OCI-LY3 (cell line): ENCODE measurements around the gene ASTN2.

Source experiments
- H2AFZ ChIP-seq: fragments of 200-600, 300-600 bp; shearing (Covaris generic); 2 replicates; pipeline ENCODE4 v1.6.0; 2014; ENCODE audit warnings: antibody characterized with exemption, low read depth, low read length
- H3K27ac ChIP-seq: fragments of 200-600, 300-600 bp; sonication (generic); 2 replicates; pipeline ENCODE4 v1.5.1; 2014; ENCODE audit warnings: mild to moderate bottlenecking, low read length, moderate library complexity, mixed read lengths
- H3K27me3 ChIP-seq: fragments of 200-600, 300-600 bp; sonication (generic); 2 replicates; pipeline ENCODE4 v1.6.1; 2014; ENCODE audit warnings: low read depth, low read length, mixed read lengths
- H3K36me3 ChIP-seq: fragments of 200-600, 300-600 bp; sonication (generic); replicated peaks from 2 replicates; pipeline ENCODE3; 2014; ENCODE audit warnings: low read depth, low read length, mixed read lengths
- H3K4me1 ChIP-seq: fragments of 300-600, 200-600 bp; sonication (generic); 2 replicates; pipeline ENCODE4 v1.6.1; 2014; ENCODE audit warnings: low read length, mixed read lengths
- H3K4me2 ChIP-seq: fragments of 200-600, 300-600 bp; sonication (generic); 2 replicates; pipeline ENCODE4 v1.6.1; 2014; ENCODE audit warnings: low read length, mixed read lengths
- H3K4me3 ChIP-seq: fragments of 300-600, 200-600 bp; sonication (generic); 2 replicates; pipeline ENCODE4 v1.5.1; 2014; ENCODE audit warnings: antibody characterized with exemption, mild to moderate bottlenecking, low read length, moderate library complexity
- H3K79me2 ChIP-seq: fragments of 300-600, 200-600 bp; shearing (Covaris generic); 2 replicates; pipeline ENCODE4 v1.6.1; 2014; ENCODE audit warnings: mild to moderate bottlenecking, low read length, mixed read lengths
- H3K9ac ChIP-seq: fragments of 300-600, 200-600 bp; shearing (Covaris generic); 2 replicates; pipeline ENCODE4 v1.6.0; 2014; ENCODE audit warnings: mild to moderate bottlenecking, low read length, moderate library complexity
- H3K9me3 ChIP-seq: fragments of 200-600, 300-600 bp; shearing (Covaris generic); 2 replicates; pipeline ENCODE4 v1.6.1; 2014; ENCODE audit warnings: low read length, mixed read lengths; ENCODE audit not compliant: insufficient read depth
- H4K20me1 ChIP-seq: fragments of 200-600, 300-600 bp; sonication (generic); 2 replicates; pipeline ENCODE4 v1.6.1; 2016; ENCODE audit warnings: low read length, mixed read lengths; ENCODE audit not compliant: insufficient read depth
- EZH2phosphoT487 ChIP-seq: fragments of 200-600 bp; shearing (Covaris generic); IDR thresholded peaks from 2 replicates; pipeline ENCODE4 v1.6.1; 2018; ENCODE audit warnings: antibody characterized with exemption, mixed run types, low read depth
- TF ChIP-seq, protein P1 (sequence below): fragments of 200-600, 300-600 bp; sonication (generic); IDR thresholded peaks from 2 replicates; pipeline ENCODE4 v1.5.1; 2014; ENCODE audit warnings: antibody characterized with exemption, low read length, low read depth

Gene ASTN2

DNA sequence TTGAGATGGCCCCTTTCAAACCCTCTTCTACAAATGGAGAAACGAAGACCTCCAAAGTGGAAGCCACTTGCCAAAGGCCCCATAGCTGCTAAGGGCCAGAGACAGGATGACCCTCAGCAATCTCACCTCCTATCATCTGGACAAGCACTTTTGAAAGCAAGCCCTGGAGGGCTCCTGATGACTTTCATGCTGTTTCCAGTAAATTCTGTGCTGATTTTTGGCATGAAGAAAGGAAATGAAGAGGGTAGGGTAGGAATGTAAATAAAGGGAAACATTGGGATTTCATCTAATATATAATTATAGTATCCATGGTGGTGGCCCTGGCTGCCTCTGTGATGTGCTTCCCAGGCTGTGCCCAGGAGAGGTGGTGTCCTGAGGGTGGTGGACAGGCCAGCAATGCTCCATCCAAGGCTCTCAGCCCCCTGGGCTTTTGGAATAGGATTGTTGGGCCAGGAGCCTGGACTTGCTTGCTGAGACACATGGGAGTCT is 935.8 kb downstream of the ASTN2 start:
- Histone ChIP-seq H3K27me3 (no peaks in the 10 kb centered on the region), H3K4me3 (no peak overlapping the region), H3K27ac (no peak overlapping the region), H3K9me3 (no peaks in the 10 kb centered on the region), H2AFZ (no peak overlapping the region), H3K4me2 (no peak overlapping the region), H4K20me1 (no peaks in the 10 kb centered on the region), H3K79me2 (no peaks in the 10 kb centered on the region), H3K36me3 (no peaks in the 10 kb centered on the region), H3K4me1 (no peaks in the 10 kb centered on the region), H3K9ac (no peak overlapping the region)
- TF ChIP-seq EZH2phosphoT487: no peak
- TF ChIP-seq, protein P1, sequence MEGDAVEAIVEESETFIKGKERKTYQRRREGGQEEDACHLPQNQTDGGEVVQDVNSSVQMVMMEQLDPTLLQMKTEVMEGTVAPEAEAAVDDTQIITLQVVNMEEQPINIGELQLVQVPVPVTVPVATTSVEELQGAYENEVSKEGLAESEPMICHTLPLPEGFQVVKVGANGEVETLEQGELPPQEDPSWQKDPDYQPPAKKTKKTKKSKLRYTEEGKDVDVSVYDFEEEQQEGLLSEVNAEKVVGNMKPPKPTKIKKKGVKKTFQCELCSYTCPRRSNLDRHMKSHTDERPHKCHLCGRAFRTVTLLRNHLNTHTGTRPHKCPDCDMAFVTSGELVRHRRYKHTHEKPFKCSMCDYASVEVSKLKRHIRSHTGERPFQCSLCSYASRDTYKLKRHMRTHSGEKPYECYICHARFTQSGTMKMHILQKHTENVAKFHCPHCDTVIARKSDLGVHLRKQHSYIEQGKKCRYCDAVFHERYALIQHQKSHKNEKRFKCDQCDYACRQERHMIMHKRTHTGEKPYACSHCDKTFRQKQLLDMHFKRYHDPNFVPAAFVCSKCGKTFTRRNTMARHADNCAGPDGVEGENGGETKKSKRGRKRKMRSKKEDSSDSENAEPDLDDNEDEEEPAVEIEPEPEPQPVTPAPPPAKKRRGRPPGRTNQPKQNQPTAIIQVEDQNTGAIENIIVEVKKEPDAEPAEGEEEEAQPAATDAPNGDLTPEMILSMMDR: no peak

DNA sequence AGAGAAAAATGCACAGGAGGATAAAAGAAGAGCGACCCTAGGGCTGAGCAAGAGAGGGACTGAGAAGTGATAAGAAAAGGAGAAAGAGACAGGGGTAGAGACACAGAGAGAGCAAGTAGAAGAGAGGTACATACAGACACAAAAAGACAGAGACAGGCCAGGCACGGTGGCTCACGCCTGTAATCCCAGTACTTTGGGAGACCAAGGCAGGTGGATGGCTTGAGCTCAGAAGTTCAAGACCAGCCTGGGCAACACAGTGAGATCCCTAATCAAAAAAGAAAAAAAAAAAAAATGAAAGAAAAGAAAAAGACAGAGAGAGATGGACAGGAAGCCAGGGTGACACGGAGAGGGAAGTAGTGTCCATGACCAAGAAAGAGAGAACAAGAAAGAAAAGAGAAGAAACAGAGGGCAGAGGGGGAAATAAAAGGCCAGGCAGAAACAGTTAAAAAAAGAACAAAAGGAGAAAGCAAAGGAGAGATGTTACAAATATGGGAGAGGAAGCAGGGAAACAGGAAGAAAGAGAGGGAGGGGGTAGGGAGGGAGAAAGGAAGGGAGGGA is 937.2 kb downstream of the ASTN2 start:
- H3K9ac ChIP-seq: no peak overlapping the region
- TF ChIP-seq, protein P1: no peak
- TF ChIP-seq EZH2phosphoT487: no peak
- no peak overlapping the region for H3K4me2 ChIP-seq
- H3K36me3 ChIP-seq: no peaks in the 10 kb centered on the region
- no peak overlapping the region for H3K4me3 ChIP-seq
- no peaks in the 10 kb centered on the region for H3K27me3 ChIP-seq
- H3K79me2 ChIP-seq: no peaks in the 10 kb centered on the region
- H3K27ac ChIP-seq: no peak overlapping the region
- no peak overlapping the region for H2AFZ ChIP-seq
- no peaks in the 10 kb centered on the region for H3K9me3 ChIP-seq
- H4K20me1 ChIP-seq: no peaks in the 10 kb centered on the region
- H3K4me1 ChIP-seq: no peaks in the 10 kb centered on the region

GRCh38 chr9:116476935-116477381 is 937.9 kb downstream of the ASTN2 start:
- H3K79me2 ChIP-seq: no peaks in the 10 kb centered on the region
- H3K27me3 ChIP-seq: no peaks in the 10 kb centered on the region
- no peak for TF ChIP-seq EZH2phosphoT487
- TF ChIP-seq, protein P1: no peak
- H3K4me3 ChIP-seq: no peak overlapping the region
- H3K4me2 ChIP-seq: no peak overlapping the region
- H4K20me1 ChIP-seq: no peaks in the 10 kb centered on the region
- no peaks in the 10 kb centered on the region for H3K9me3 ChIP-seq
- H3K9ac ChIP-seq: no peak overlapping the region
- H3K36me3 ChIP-seq: no peaks in the 10 kb centered on the region
- no peaks in the 10 kb centered on the region for H3K4me1 ChIP-seq
- H3K27ac ChIP-seq: no peak overlapping the region
- H2AFZ ChIP-seq: no peak overlapping the region

DNA sequence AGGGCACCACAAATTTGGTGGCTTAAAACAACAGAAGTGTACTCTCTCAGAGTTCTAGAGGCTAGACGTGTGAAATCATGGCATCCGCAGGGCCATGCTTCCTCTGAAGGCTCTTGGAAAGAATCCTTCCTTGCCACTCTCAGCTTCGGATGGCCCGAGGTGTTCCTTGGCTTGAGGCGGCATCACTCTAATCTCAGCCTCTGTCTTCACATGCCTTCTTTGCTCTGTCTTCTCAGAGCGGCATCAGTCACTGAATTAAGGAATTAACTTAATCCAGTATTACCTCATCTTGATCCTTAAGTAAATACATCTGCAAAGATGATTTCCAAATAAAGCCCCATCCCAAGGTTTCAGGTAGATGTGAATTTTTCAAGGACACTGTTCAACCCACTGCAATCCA is 938.9 kb downstream of the ASTN2 start:
- no peak for TF ChIP-seq EZH2phosphoT487
- TF ChIP-seq, protein P1: no peak
- Histone ChIP-seq H3K79me2 (no peaks in the 10 kb centered on the region), H4K20me1 (no peaks in the 10 kb centered on the region), H3K36me3 (no peaks in the 10 kb centered on the region), H3K4me1 (no peaks in the 10 kb centered on the region), H2AFZ (no peak overlapping the region), H3K4me3 (no peak overlapping the region), H3K27ac (no peak overlapping the region), H3K27me3 (no peaks in the 10 kb centered on the region), H3K9me3 (no peaks in the 10 kb centered on the region), H3K4me2 (no peak overlapping the region), H3K9ac (no peak overlapping the region)
